GM11168 (cell line): Measurements from ENCODE around the gene MB.

Experiments
- in situ Hi-C: fragments of 300-500 bp; cut with MboI; formaldehyde crosslinking; loops from one replicate; pipeline ENCODE4 v1.12.0; 2022; ENCODE audit warnings: low sequenced_read_pairs; ENCODE audit not compliant: unreplicated experiment

Gene MB

DNA sequence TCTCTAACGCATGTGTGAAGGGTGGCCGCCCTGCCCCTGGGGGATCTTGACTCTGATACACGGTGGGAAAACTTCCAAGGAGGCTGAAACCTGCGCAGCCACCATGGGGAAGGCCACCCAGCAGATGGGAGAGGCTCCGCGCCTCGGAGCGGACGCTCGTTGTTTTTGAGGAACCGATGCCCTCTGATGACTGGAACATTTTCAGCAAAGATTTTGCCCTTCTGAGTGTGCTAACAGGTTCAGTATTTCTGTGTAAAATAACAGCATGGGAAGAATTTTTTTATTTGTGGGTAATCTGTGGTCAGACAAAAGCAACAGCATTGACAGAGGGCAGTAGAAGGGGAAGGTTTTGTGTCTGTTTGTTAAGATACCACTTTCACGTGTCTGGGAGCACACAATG lies 16.7 kb downstream of the MB start:
- in situ Hi-C loops = no loop called here

GRCh38 chr22:35599364-35599763 lies 17.8 kb downstream of the MB start:
- in situ Hi-C loops = no loop called here

GRCh38 chr22:35598396-35598710 lies 18.8 kb downstream of the MB start:
- in situ Hi-C loops = no loop called here

DNA sequence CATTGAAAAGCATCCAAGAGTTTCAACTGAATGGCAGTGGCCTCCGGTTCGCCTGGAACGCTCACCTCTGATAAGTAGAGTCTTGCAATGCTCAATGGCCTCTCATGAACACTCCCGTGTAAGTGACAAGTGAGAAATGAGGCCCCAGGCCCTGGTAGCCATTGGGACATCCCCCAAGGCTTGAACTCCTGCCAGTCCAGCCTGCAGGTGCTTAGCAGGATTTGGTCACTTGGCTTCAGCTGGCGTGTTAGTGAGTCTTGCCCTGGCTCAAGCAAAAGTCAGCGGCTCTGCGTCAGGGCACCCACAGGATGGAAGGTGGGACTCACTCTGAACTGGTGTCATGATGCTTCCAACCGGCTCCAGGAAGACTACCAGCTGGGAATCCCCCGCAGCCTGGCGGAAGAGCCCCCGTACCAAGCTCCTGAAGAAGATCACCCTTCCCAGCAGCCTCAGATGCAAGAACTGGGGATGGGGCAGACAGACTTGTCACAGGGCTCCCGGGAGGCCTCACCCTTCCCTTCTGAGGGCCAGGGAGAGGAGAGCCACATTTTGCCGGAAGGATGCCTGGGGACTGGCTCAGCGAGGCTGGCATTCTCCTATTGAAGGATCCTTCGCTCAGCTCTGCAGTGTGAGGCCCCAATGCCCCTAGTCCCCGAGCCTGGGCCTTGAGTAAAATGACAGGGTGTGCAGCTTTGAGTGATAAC lies 19.3 kb downstream of the MB start:
- in situ Hi-C loops = no loop called here

GRCh38 chr22:35596821-35597220 lies 20.3 kb downstream of the MB start:
- in situ Hi-C loops = no loop called here

GRCh38 chr22:35594686-35595085 lies 22.4 kb downstream of the MB start:
- in situ Hi-C loops = no loop called here

GRCh38 chr22:35593891-35594470 lies 23.1 kb downstream of the MB start:
- in situ Hi-C loops = no loop called here

- in situ Hi-C loops = no loop called here
Measured at GRCh38 chr22:35593071-35593890, 23.8 kb downstream of the MB start.

GRCh38 chr22:35592418-35592967 lies 24.6 kb downstream of the MB start:
- in situ Hi-C loops = no loop called here

DNA sequence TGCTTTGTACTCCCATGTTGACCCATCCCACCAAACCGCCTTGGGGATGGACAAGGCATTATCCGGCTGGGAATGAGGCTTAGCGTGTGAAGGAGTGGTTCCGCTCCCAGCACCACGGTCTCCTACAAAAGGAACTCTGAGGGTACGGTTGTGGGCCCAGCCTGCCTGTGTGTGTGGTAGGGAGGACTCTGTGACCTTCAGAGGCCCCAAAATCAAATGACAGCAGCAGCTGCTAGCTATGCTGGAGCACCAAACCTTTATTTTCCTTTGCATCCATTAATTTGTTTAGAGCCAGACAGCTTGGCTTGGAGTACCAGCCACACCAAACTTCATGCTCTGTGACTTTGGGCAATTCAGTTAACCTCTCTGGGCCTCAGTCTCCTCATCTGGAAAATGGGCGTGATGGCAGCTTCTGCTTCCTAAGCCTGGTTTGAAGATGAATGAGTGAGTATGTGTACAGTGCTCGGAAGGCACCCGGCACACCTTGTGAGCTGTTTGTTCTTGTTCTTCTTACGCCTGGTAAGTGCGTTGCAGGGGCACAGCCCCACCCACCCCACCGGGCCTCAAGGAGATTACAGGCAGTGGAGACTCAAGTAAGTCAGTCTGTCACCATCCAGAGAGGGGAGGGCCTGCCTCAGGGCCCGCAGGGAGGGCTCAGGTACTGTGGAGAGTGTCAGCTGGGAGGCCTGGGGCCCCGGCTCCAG lies 25.3 kb downstream of the MB start:
- in situ Hi-C loops = no loop called here

- in situ Hi-C loops = no loop called here
Measured at GRCh38 chr22:35590634-35591295, 26.4 kb downstream of the MB start.

GRCh38 chr22:35589756-35590093 lies 27.4 kb downstream of the MB start:
- in situ Hi-C loops = no loop called here

DNA sequence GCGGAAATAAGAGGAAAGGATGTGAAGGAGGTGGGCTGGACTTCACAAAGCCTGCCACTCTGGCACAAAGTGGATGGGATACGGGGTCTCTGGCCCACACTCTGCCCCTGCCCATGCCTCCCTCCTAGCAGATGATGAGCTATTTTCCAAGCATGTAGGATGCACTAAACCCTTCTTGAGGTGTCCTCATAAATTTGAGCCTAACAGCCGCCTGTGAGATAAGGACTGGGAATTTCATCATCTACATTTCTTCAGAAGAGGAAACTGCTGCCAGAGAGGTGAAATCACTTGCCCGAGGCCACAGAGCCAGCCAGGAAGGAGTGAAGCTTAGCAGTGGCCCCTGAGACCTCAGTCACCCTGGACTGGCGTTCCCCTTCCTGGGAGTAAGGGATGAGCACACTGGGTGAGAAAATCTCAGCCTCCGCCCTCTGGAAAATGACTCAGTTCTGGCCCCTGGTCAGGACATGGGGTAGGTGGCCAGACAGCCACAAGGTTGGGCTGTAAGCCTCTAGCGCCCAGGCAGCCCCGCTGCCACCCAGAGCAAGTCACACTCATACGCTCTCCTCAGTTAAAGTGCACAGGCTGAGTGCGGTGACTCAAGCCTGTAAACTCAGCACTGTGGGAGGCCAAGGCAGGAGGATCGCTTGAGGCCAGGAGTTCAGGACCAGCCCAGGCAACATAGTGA lies 27.9 kb downstream of the MB start:
- in situ Hi-C loops = no loop called here

GRCh38 chr22:35587896-35588295 lies 29.2 kb downstream of the MB start:
- in situ Hi-C loops = no loop called here

GRCh38 chr22:35587447-35587870 lies 29.7 kb downstream of the MB start:
- in situ Hi-C loops = no loop called here

DNA sequence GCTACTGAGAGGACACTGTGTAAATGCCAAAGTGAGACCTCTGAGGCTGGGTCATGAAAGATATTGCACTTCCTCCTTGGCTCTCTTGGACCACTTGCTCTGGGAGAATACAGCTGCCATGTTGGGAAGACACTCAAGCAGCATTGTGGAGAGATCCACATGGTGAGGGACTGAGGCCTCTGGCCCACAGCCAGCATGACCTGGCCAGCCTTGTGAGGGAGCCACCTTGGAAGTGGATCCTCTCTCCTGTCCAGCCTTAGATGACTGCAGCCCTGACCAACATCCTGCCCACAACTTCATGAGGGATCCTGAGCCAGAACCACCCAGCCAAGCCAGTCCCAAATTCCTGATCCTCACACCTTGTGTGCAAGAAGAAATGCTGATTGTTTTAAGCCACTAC lies 30.4 kb downstream of the MB start:
- in situ Hi-C loops = no loop called here

GRCh38 chr22:35582861-35583670 lies 34.1 kb downstream of the MB start:
- in situ Hi-C loops = loop anchor here (5.0 kb wide), 2 partner anchors 151 to 226 kb away; no protein-coding TSS in a partner anchor

DNA sequence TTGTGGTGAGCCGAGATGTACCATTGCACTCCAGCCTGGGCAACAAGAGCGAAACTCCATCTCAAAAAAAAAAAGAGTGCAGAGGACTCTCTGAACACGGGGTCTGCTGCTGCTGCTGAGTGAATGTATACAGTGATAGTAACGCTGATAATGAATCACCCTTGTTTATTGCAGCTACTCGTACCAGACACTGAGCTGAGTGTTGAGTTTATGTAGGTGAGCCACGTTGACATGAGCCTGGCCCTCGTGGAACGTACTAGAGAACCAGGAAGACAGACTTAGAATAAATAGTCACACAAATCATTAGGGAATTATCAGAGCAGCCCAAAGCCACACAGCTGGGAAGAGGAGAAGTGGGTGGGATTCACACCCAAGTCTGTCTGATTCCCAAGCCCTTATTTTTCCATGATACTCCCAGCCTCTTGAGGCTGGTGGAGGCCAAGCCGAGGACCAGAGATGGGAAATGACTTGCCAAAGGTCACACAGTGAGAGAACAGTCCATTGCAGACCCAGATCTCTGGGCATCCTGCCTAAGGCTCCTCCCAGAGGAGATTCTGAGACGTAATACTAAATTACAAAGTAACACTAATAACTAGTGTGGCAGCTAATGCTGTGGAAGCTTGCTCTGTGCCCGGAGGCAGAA lies 34.8 kb downstream of the MB start:
- in situ Hi-C loops = loop anchor here (5.0 kb wide), 2 partner anchors 150 to 225 kb away; no protein-coding TSS in a partner anchor
